Raji (cell line): ENCODE data around the gene HEPH.

Source experiments
- POLR2A ChIP-seq: IDR thresholded peaks from 2 replicates; pipeline ENCODE4 v1.6.1; 2011; ENCODE audit warnings: low read depth, low read length, control low read depth; ENCODE audit not compliant: insufficient read depth

HEPH gene

GRCh38 chrX:66163849-66164411 lies at the start of gene HEPH:
Gene HEPH (plus strand): TSS chrX:66164247. CDS start chrX:66170571, 6,324 bp downstream.
- TF ChIP-seq POLR2A = no peak

- no peak for TF ChIP-seq POLR2A
Measured at GRCh38 chrX:66126662-66127061, 37.4 kb upstream of the HEPH start.

GRCh38 chrX:66130469-66130868 lies 33.6 kb upstream of the HEPH start:
- no peak for TF ChIP-seq POLR2A

- no peak for TF ChIP-seq POLR2A
Measured at GRCh38 chrX:66142351-66142750, 21.7 kb upstream of the HEPH start.

GRCh38 chrX:66144258-66144657 lies 19.8 kb upstream of the HEPH start:
- TF ChIP-seq POLR2A = no peak

- TF ChIP-seq POLR2A = no peak
Measured at GRCh38 chrX:66149519-66149918, 14.5 kb upstream of the HEPH start.

- no peak for TF ChIP-seq POLR2A
Measured at GRCh38 chrX:66150163-66150562, 13.9 kb upstream of the HEPH start.

GRCh38 chrX:66162331-66162822 lies 1.7 kb upstream of the HEPH start:
- no peak for TF ChIP-seq POLR2A

GRCh38 chrX:66163447-66163846 lies 600 bp upstream of the HEPH start:
- TF ChIP-seq POLR2A = no peak

- TF ChIP-seq POLR2A = no peak
Measured at GRCh38 chrX:66164470-66164869, 423 bp downstream of the HEPH start.

GRCh38 chrX:66164931-66165330 lies 884 bp downstream of the HEPH start:
- TF ChIP-seq POLR2A = no peak

GRCh38 chrX:66166671-66167070 lies 2.6 kb downstream of the HEPH start:
- no peak for TF ChIP-seq POLR2A

- no peak for TF ChIP-seq POLR2A
Measured at GRCh38 chrX:66167431-66167830, 3.4 kb downstream of the HEPH start.

GRCh38 chrX:66176134-66176533 lies 12.1 kb downstream of the HEPH start:
- no peak for TF ChIP-seq POLR2A

GRCh38 chrX:66191563-66191962 lies 27.5 kb downstream of the HEPH start:
- no peak for TF ChIP-seq POLR2A

GRCh38 chrX:66193821-66194220 lies 29.8 kb downstream of the HEPH start:
- no peak for TF ChIP-seq POLR2A

GRCh38 chrX:66200050-66200664 lies 36.1 kb downstream of the HEPH start:
- no peak for TF ChIP-seq POLR2A
